Type B pancreatic cell (in vitro differentiated cells): ENCODE results near the gene BLMH. TPM values are rescaled to one million over a fixed set of nuclear protein-coding genes. Genes with fewer than 3 reads are reported as not detected.

Experiments used
- DNase-seq: peaks from one replicate; pipeline ENCODE4 v3.0.0; 2021; ENCODE audit warnings: mixed read lengths; ENCODE audit not compliant: unreplicated experiment; ENCODE audit errors: extremely low spot score
- H3K27ac Mint-ChIP-seq: 2 replicates; pipeline ENCODE4 v1.8.0; 2021; ENCODE audit warnings: mild to moderate bottlenecking, mixed read lengths
- H3K27me3 Mint-ChIP-seq: 2 replicates; pipeline ENCODE4 v1.8.0; 2021; ENCODE audit warnings: mixed read lengths
- H3K36me3 Mint-ChIP-seq: 2 replicates; pipeline ENCODE4 v1.8.0; 2021; ENCODE audit warnings: mixed read lengths
- H3K4me1 Mint-ChIP-seq: one replicate; pipeline ENCODE4 v1.8.0; 2021; ENCODE audit warnings: mixed read lengths; ENCODE audit not compliant: unreplicated experiment
- H3K4me3 Mint-ChIP-seq: 2 replicates; pipeline ENCODE4 v1.8.0; 2021; ENCODE audit warnings: mild to moderate bottlenecking, mixed read lengths
- H3K9me3 Mint-ChIP-seq: 2 replicates; pipeline ENCODE4 v1.8.0; 2021; ENCODE audit warnings: mixed read lengths
- CTCF ChIP-seq: fragments of 200-600 bp; sonication (generic); conservative IDR thresholded peaks from 2 replicates; pipeline ENCODE4 v1.5.0; 2021; ENCODE audit warnings: antibody characterized with exemption, mild to moderate bottlenecking
- total RNA-seq: library from RNA; stranded (reverse); gene quantifications from 2 replicates; pipeline ENCODE4 v1.2.1, GENCODE V29; 2021; ENCODE audit warnings: low replicate concordance

Gene BLMH
- total RNA-seq, 1 donor from 2014 or later = 58.2 TPM

DNA sequence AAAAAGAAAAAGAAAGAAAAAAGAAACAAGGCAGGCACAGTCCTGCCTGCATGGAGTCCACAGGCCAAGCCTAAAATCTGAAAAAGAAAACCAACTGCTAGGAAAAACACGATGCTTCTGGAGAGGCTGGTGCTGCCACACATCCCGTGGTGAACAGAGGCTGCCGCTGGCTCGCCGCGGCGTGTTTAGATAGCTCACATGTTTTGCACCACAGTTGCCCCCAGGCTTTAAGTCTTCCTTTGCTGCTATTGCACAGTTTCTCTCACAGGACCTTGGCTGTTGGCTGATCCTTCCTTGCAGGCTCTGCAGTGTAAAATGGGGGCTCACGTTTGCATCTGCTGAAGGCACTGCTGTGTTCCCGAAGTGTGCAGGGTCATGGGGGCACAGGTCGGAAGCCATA lies 64.9 kb downstream of the BLMH start:
- Mint-ChIP-seq H3K27ac (peak overlapping the region; percentile 77), H3K4me3 (no peak overlapping the region)
- TF ChIP-seq CTCF = no peak

DNA sequence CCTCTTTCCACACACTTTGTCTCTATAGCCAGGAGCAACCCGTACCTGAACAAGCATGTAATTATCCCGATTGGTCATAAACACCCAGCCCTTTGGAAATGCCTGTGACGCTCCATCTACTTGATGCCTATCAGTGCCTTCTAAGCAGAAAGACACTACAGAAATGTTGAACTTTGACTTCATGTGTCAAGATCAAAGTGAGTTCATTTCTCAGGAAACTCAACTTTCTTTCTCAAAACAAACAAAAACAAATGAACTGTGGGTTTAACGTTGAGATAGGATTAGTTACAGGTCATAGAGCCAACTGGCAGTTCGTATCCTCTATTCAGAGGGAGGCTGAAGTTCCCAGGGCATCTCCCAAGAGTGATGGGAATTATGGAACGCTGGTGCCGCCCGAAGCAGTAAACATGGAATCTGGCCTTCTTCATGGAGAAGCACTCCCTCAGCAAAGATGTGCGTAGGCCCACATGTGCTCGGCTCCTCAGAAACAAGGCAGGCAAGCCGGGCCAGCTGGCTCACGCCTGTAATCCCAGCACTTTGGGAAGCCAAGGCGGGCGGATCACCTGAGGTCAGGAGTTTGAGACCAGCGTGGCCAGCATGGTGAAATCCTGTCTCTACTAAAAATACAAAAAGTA lies 65.7 kb downstream of the BLMH start:
- TF ChIP-seq CTCF = no peak
- peak overlapping the region; percentile 88 for H3K27ac Mint-ChIP-seq

More for the DNA sequence above, 64.9 kb downstream of the BLMH start:
- Mint-ChIP-seq H3K9me3 (no peaks in the 10 kb centered on the region), H3K27me3 (peaks cover 20% of the 10 kb centered on the region), H3K4me1 (peaks cover 35% of the 10 kb centered on the region), H3K36me3 (no peaks in the 10 kb centered on the region)
- no peak for DNase-seq

GRCh38 chr17:30225112-30225511 lies 66.6 kb downstream of the BLMH start:
- Mint-ChIP-seq H3K4me3 (no peak overlapping the region), H3K36me3 (no peaks in the 10 kb centered on the region), H3K27me3 (peaks cover 9% of the 10 kb centered on the region), H3K4me1 (peaks cover 36% of the 10 kb centered on the region), H3K27ac (peak overlapping the region; percentile 88), H3K9me3 (no peaks in the 10 kb centered on the region)
- no peak for TF ChIP-seq CTCF
- DNase-seq = no peak

More for the DNA sequence above, 65.7 kb downstream of the BLMH start:
- H3K27me3 Mint-ChIP-seq = peaks cover 18% of the 10 kb centered on the region
- H3K4me3 Mint-ChIP-seq = peak overlapping the region; percentile 67
- H3K9me3 Mint-ChIP-seq = no peaks in the 10 kb centered on the region
- no peak for DNase-seq
- no peaks in the 10 kb centered on the region for H3K36me3 Mint-ChIP-seq
- peaks cover 32% of the 10 kb centered on the region for H3K4me1 Mint-ChIP-seq

DNA sequence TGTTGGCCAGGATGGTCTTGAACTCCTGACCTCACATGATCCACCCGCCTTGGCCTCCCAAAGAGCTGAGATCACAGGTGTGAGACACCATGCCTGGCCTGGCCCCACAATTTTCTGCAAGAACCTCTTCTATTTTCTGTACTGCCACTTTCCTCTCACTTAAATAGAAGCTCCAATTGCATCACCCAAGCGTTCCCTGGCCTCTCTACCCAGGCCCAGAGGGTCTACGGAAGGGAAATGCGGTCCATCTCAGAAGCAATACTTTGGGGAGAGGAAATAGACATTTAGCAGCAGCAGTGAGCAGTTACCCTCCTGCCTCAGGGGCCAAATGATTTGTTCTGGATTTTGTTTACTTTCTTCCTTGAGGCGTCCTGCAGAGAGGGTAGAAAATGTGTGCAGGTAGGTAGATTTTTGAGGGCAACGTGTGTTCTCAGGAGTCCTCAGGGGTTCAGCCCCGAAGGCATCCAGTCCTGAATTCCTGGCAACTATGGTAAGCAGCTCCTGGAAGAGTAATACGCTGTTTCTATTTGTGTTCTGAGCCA lies 67.3 kb downstream of the BLMH start:
- TF ChIP-seq CTCF = no peak
- Mint-ChIP-seq H3K36me3 (no peaks in the 10 kb centered on the region), H3K27me3 (peaks cover 4% of the 10 kb centered on the region)

GRCh38 chr17:30222721-30223175 lies 69.0 kb downstream of the BLMH start:
- no peak overlapping the region for H3K27ac Mint-ChIP-seq
- peaks cover 29% of the 10 kb centered on the region for H3K4me1 Mint-ChIP-seq
- no peak for TF ChIP-seq CTCF
- H3K36me3 Mint-ChIP-seq = no peaks in the 10 kb centered on the region
- H3K9me3 Mint-ChIP-seq = no peaks in the 10 kb centered on the region
- H3K27me3 Mint-ChIP-seq = no peaks in the 10 kb centered on the region
- no peak for DNase-seq
- no peak overlapping the region for H3K4me3 Mint-ChIP-seq

More for the DNA sequence above, 67.3 kb downstream of the BLMH start:
- no peaks in the 10 kb centered on the region for H3K9me3 Mint-ChIP-seq
- H3K4me3 Mint-ChIP-seq = peak overlapping the region; percentile 61
- peaks cover 36% of the 10 kb centered on the region for H3K4me1 Mint-ChIP-seq
- DNase-seq = no peak
- H3K27ac Mint-ChIP-seq = peak overlapping the region; percentile 80
